ENCODE data around the gene RALGAPA2. TPM values are rescaled to one million over a fixed set of nuclear protein-coding genes. Genes with fewer than 3 reads are reported as not detected.

RALGAPA2 gene
- total RNA-seq, 4 donors from 2014 or later: 20.5 to 42.9 (median 29.6) TPM

- Histone ChIP-seq H3K9me3 (no peaks in the 10 kb centered on the region), H3K27ac (no peak overlapping the region), H3K4me3 (no peak overlapping the region), H3K27me3 (no peaks in the 10 kb centered on the region), H3K4me1 (peaks cover 0 to 20% (median 2%) of the 10 kb centered on the region in 4 donors), H3K36me3 (peaks cover 0 to 32% (median 5%) of the 10 kb centered on the region in 3 donors)
- 97 to 99% methylated on average over 4 of the region's 4 CpGs for WGBS, 2 donors
- no peak for TF ChIP-seq CTCF (IDR thresholded peaks at IDR 0.05)
- no peak for TF ChIP-seq EP300 (IDR thresholded peaks at IDR 0.05)
- no peak for TF ChIP-seq POLR2A (IDR thresholded peaks at IDR 0.05)
- no peak for DNase-seq (ENCODE audit: low spot score in 2 of 2)
These were observed 184.8 kb downstream of the RALGAPA2 start for GRCh38 chr20:20527661-20528060.

- Histone ChIP-seq H3K36me3 (peaks cover 0 to 29% (median 0%) of the 10 kb centered on the region in 3 donors), H3K27ac (peak overlapping the region in 2 of 4 donors; percentile 26 to 54), H3K4me3 (no peak overlapping the region), H3K4me1 (peaks cover 0 to 20% (median 2%) of the 10 kb centered on the region in 4 donors), H3K9me3 (no peaks in the 10 kb centered on the region), H3K27me3 (no peaks in the 10 kb centered on the region)
- 50 to 61% methylated on average over 6 of the region's 6 CpGs for WGBS, 2 donors
- DNase-seq (ENCODE audit: low spot score in 2 of 2): no peak
- TF ChIP-seq POLR2A (IDR thresholded peaks at IDR 0.05) (no peak), CTCF (IDR thresholded peaks at IDR 0.05) (no peak), EP300 (IDR thresholded peaks at IDR 0.05) (no peak)
These were observed 186.7 kb downstream of the RALGAPA2 start for GRCh38 chr20:20525756-20526155.

GRCh38 chr20:20525214-20525613, 187.2 kb downstream of the RALGAPA2 start:
- H3K27me3 ChIP-seq: no peaks in the 10 kb centered on the region
- no peak for DNase-seq (ENCODE audit: low spot score in 2 of 2)
- peak; percentile 40 to 71 for TF ChIP-seq EP300 (IDR thresholded peaks at IDR 0.05)
- no peak for TF ChIP-seq CTCF (IDR thresholded peaks at IDR 0.05)
- TF ChIP-seq POLR2A (IDR thresholded peaks at IDR 0.05): no peak
- peaks cover 0 to 20% (median 2%) of the 10 kb centered on the region in 4 donors for H3K4me1 ChIP-seq
- peak overlapping the region in 2 of 4 donors; percentile 26 to 59 for H3K27ac ChIP-seq
- no peaks in the 10 kb centered on the region for H3K9me3 ChIP-seq
- 52 to 56% methylated on average over 2 of the region's 2 CpGs for WGBS, 2 donors
- H3K4me3 ChIP-seq: no peak overlapping the region
- peaks cover 0 to 29% (median 0%) of the 10 kb centered on the region in 3 donors for H3K36me3 ChIP-seq

GRCh38 chr20:20524756-20525155, 187.7 kb downstream of the RALGAPA2 start:
- Histone ChIP-seq H3K27me3 (no peaks in the 10 kb centered on the region), H3K4me3 (no peak overlapping the region), H3K9me3 (no peaks in the 10 kb centered on the region), H3K4me1 (peaks cover 0 to 20% (median 2%) of the 10 kb centered on the region in 4 donors), H3K27ac (peak overlapping the region in 1 of 4 donors; percentile 59), H3K36me3 (peaks cover 0 to 30% (median 0%) of the 10 kb centered on the region in 3 donors)
- no peak for DNase-seq (ENCODE audit: low spot score in 2 of 2)
- no peak for TF ChIP-seq POLR2A (IDR thresholded peaks at IDR 0.05)
- no peak for TF ChIP-seq CTCF (IDR thresholded peaks at IDR 0.05)
- no peak for TF ChIP-seq EP300 (IDR thresholded peaks at IDR 0.05)
- 81 to 87% methylated on average over 2 of the region's 2 CpGs for WGBS, 2 donors

- Histone ChIP-seq H3K4me3 (no peak overlapping the region), H3K4me1 (peaks cover 0 to 20% (median 2%) of the 10 kb centered on the region in 4 donors), H3K36me3 (peaks cover 0 to 34% (median 0%) of the 10 kb centered on the region in 3 donors), H3K9me3 (no peaks in the 10 kb centered on the region), H3K27ac (no peak overlapping the region), H3K27me3 (no peaks in the 10 kb centered on the region)
- TF ChIP-seq EP300 (IDR thresholded peaks at IDR 0.05) (no peak), POLR2A (IDR thresholded peaks at IDR 0.05) (no peak), CTCF (IDR thresholded peaks at IDR 0.05) (no peak)
- no peak for DNase-seq (ENCODE audit: low spot score in 2 of 2)
- WGBS, 2 donors: 96 to 100% methylated on average over 1 of the region's 1 CpG
These were observed 190.7 kb downstream of the RALGAPA2 start for GRCh38 chr20:20521736-20522135.

Data from tibial nerve (tissue), 4 donors.